Purkinje cell (primary cell): ENCODE measurements around the gene CLP1. TPM values are rescaled to one million over a fixed set of nuclear protein-coding genes. Genes with fewer than 3 reads are reported as not detected.

Source experiments
- polyA plus RNA-seq: library from polyadenylated mRNA; unstranded; fragments of >200 nt; fragmentation: Nextera tagmentation; gene quantifications from 2 replicates; pipeline ENCODE4 v1.2.1, GENCODE V29; 2014

The CLP1 gene
- polyA plus RNA-seq, result 5.1 and 5.6 TPM in 2 replicates

DNA sequence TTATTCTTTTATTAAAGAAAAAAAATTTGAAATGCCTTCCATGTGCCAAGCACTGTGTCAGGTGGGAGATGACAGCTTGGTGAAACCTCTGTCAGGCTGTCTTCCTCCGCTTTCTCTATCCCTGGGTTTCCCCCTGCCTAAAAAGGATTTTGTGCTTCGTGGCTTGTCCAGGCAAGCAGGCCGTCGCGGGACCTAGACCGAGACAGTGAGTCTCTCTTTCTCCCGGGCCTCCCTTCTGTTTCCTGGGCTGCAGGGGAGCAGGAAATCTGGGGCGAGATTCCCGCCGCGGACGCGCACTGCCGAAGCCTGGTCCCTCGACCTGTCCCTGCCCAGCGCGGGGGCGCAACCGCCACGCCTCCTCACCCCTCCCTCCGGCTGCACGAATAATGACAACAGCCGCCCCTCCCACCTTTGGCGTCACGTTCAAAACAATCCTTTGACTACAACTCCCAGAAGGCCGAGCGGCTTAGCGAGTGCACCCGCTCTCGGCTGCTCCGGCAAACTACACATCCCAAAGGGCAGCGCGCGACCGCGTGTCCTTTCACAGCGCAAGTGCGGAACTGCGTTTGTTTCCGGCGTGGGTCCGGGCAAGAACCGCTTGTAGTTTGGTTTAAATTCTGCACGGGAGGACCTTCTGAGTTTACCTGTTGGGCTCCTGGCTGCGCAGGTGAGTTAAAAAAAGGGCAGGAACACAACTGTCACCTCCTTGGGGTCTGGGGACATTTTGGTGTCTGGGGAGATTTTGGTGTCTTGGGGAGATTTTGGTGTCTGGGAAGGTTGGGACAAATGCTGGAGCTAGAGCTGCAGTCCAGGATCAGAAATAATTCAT is at the start of gene CLP1:
Gene CLP1 (plus strand): TSS at position 569 of the 829 bp plus-strand sequence. CDS start 1,715 bp downstream, outside the sequence.

DNA sequence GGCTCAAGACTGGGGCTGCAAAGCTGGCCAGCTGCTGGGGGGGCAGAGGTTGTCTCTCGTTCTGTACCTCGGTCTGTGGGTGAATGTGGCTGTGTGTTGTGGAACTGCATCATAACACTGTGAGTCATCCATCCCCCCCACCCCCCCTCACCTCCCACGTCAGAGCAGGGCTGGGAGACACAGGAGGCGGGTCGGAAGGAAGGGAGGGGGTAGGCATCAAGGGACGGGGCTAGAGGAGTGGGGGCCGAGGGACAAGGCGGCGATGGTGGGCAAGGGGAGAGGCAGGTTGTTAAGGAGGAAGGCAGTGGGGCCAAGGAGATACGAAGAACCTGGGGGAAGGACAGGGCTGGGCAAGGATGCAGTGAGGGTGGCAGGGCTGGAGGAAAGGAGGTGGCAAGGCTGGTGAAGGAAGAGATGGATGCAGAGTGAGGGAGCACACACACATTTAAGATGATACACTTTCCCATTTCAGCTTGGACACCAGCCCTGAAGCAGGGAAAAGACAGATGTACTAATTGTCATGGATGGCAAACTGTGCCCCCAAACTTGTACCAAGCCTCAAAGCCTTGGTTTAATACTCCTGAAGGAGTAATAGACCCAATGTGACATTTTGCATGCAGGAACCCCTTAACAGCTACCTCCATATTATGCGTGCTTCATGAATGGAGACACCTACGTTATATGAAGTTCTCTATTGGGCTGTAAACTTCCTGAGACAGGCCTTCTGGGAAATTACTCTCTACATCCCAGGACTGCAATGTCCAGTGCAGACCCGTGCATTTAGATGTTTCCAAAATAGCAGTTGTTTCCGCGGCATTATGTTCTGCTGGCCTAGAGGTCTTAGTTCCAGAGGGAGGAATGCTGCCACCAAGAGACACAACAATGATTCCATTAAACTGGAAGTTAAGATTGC is 7.5 kb upstream of the CLP1 start, which contains the start of gene YPEL4:
Gene YPEL4 (minus strand): TSS at position 87 of the 913 bp plus-strand sequence. CDS start 2,805 bp downstream, outside the sequence.

DNA sequence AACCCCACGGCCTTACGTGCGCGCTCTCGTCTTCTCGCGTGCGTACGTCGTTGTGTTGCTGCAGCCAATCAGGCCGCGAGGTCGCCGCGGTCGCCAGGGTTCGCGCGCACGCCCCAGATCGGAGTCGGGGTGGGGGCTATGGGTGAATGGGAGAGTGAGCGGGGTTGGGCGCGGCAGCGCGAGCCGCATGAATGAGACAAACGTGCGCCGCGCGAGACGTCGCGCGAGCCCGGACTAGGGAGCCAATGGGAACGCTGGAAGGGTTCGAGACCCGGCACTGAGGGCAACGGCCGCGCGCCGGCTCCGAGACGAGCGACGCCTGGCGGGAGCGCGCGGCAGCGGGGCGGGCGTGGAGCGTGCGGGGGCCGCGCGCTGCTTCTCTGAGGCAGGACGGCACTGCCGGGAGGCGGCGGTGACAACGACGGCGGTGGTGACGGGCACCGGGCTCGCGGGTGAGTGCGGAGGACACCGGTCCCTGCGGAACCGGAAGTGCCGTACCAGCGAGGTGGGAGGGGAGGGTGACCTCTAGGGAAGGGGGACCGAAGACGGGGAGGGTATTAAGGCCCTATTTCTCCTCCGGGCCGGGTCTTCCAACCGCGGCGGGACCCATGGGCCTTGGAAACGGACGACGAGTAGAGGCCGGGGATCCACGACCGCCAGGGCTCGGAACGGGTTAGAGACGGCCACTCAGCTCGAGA is 10.3 kb downstream of the CLP1 start, which contains the start of gene ZDHHC5:
Gene ZDHHC5 (plus strand): TSS at position 379 of the 698 bp plus-strand sequence. CDS start 4,977 bp downstream, outside the sequence.

Other genes with a start within 250 kb of the CLP1 start
- 1.1 and 3.0 TPM in 2 replicates for gene SLC43A3, start 230.6 kb upstream of the CLP1 start, polyA plus RNA-seq
- 0.16 TPM in 1 of 2 replicates, not detected in the other for gene RTN4RL2, start 197.2 kb upstream of the CLP1 start, polyA plus RNA-seq
- gene SLC43A1, start 142.1 kb upstream of the CLP1 start, polyA plus RNA-seq, result 0.16 and 1.1 TPM in 2 replicates
- gene TIMM10, start 127.0 kb upstream of the CLP1 start, polyA plus RNA-seq, result 261 and 303 TPM in 2 replicates
- not detected in 2 replicates for gene SMTNL1, start 120.2 kb upstream of the CLP1 start, polyA plus RNA-seq
- 19.2 and 28.4 TPM in 2 replicates for gene UBE2L6, start 90.1 kb upstream of the CLP1 start, polyA plus RNA-seq
- 9.1 and 24.1 TPM in 2 replicates for gene SERPING1, start 60.1 kb upstream of the CLP1 start, polyA plus RNA-seq
- 0.24 and 1.0 TPM in 2 replicates for gene YPEL4, start 7.8 kb upstream of the CLP1 start, polyA plus RNA-seq
- 26.2 and 26.9 TPM in 2 replicates for gene ZDHHC5, start 10.4 kb downstream of the CLP1 start, polyA plus RNA-seq
- gene MED19, start 54.5 kb downstream of the CLP1 start, polyA plus RNA-seq, result 16.3 and 22.3 TPM in 2 replicates
- 167 and 173 TPM in 2 replicates for gene TMX2, start 54.8 kb downstream of the CLP1 start, polyA plus RNA-seq
- 58.7 and 79.0 TPM in 2 replicates for gene SELENOH, start 83.7 kb downstream of the CLP1 start, polyA plus RNA-seq
- 0.24 TPM in 1 of 2 replicates, not detected in the other for gene BTBD18, start 94.1 kb downstream of the CLP1 start, polyA plus RNA-seq
- gene CTNND1, start 104.0 kb downstream of the CLP1 start, polyA plus RNA-seq, result 10.6 and 12.1 TPM in 2 replicates